ENCODE results near the gene MANSC1.

The MANSC1 gene

GRCh38 chr12:12349711-12350665, at the start of gene MANSC1:
TSS of gene MANSC1 (minus strand) at chr12:12350242. CDS start at chr12:12343314, 6,928 bp downstream.
- DNase-seq, result peak; percentile 51

- DNase-seq, result no peak
These were observed 49.1 kb upstream of the MANSC1 start for GRCh38 chr12:12399161-12399560.

- no peak for DNase-seq
These were observed 48.2 kb upstream of the MANSC1 start for GRCh38 chr12:12398026-12398859.

- DNase-seq, result no peak
These were observed 47.1 kb upstream of the MANSC1 start for GRCh38 chr12:12397184-12397583.

- peak; percentile 26 for DNase-seq
These were observed 46.7 kb upstream of the MANSC1 start for GRCh38 chr12:12396694-12397093.

- DNase-seq, result no peak
These were observed 43.1 kb upstream of the MANSC1 start for GRCh38 chr12:12393171-12393570.

- DNase-seq, result no peak
These were observed 42.4 kb upstream of the MANSC1 start for GRCh38 chr12:12392413-12392812.

GRCh38 chr12:12387501-12387900, 37.5 kb upstream of the MANSC1 start:
- no peak for DNase-seq

- no peak for DNase-seq
These were observed 34.7 kb upstream of the MANSC1 start for GRCh38 chr12:12384571-12385340.

- DNase-seq, result no peak
These were observed 31.9 kb upstream of the MANSC1 start for GRCh38 chr12:12381982-12382381.

GRCh38 chr12:12380949-12381593, 31.0 kb upstream of the MANSC1 start:
- no peak for DNase-seq

GRCh38 chr12:12379831-12380730, 30.0 kb upstream of the MANSC1 start:
- no peak for DNase-seq

- no peak for DNase-seq
These were observed 28.6 kb upstream of the MANSC1 start for GRCh38 chr12:12378616-12379015.

- peak; percentile 96 for DNase-seq
These were observed 26.8 kb upstream of the MANSC1 start for GRCh38 chr12:12376646-12377448.

GRCh38 chr12:12372946-12373722, 23.1 kb upstream of the MANSC1 start:
- no peak for DNase-seq

GRCh38 chr12:12367482-12367998, 17.5 kb upstream of the MANSC1 start:
- no peak for DNase-seq

- no peak for DNase-seq
These were observed 16.8 kb upstream of the MANSC1 start for GRCh38 chr12:12366701-12367481.

GRCh38 chr12:12365931-12366431, 15.9 kb upstream of the MANSC1 start:
- DNase-seq, result no peak
